SK-MEL-5 (cell line): ENCODE results near the gene EPHA2. TPM values are rescaled to one million over a fixed set of nuclear protein-coding genes. Genes with fewer than 3 reads are reported as not detected.

ENCODE experiments used
- DNase-seq: peaks from one replicate; pipeline ENCODE4 v3.0.0-alpha.2; 2016; ENCODE audit warnings: low read depth, low spot score
- in situ Hi-C: cut with HindIII; loops from 2 replicates; pipeline ENCODE4 v1.10.0; 2016; ENCODE audit warnings: low sequenced_read_pairs, high pct_unique_total_duplicates, low pct_unique_long_range_greater_than_20kb
- total RNA-seq: library from RNA; depleted of rRNA; stranded (reverse); fragments of >200 nt; shearing (Covaris generic); gene quantifications from 2 replicates; pipeline ENCODE4 v1.2.3, GENCODE V29; 2014

Gene EPHA2
- total RNA-seq, 1 experiment from 2014 or later, result 2.5 TPM

GRCh38 chr1:16156848-16157495, 1.1 kb upstream of the EPHA2 start:
- DNase-seq, result no peak
- in situ Hi-C loops, result no loop called here

DNA sequence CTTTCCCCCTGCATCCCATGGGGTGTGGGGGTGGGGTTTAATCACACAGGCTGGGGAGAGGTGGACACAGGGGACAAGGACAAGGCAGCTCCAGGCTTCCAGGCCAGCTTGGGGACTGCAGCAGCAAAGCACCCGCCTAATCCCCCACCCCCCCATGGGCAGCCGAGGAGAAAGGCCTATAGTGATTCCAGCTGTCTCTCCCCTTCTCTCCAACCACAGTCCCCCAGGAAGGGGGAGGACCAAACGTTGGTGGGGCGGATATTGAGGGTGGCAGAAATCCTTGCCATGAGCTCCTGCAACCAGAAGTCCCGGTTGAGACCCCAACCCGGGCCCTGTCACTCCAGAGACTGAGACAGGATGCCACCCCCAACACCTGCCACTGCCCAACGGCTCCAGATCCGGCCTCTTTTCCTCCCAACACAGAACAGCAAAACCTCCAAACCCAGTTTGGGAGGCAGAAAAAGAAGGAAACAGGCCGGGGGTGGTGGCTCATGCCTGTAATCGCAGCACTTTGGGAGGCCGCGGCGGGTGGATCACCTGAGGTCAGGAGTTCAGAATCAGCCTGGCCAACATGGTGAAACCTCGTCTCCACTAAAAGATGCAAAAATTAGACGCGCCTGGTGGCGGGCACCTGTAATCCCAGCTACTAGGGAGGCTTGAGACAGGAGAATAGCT, 1.7 kb downstream of the EPHA2 start:
- in situ Hi-C loops, result no loop called here
- DNase-seq, result no peak

DNA sequence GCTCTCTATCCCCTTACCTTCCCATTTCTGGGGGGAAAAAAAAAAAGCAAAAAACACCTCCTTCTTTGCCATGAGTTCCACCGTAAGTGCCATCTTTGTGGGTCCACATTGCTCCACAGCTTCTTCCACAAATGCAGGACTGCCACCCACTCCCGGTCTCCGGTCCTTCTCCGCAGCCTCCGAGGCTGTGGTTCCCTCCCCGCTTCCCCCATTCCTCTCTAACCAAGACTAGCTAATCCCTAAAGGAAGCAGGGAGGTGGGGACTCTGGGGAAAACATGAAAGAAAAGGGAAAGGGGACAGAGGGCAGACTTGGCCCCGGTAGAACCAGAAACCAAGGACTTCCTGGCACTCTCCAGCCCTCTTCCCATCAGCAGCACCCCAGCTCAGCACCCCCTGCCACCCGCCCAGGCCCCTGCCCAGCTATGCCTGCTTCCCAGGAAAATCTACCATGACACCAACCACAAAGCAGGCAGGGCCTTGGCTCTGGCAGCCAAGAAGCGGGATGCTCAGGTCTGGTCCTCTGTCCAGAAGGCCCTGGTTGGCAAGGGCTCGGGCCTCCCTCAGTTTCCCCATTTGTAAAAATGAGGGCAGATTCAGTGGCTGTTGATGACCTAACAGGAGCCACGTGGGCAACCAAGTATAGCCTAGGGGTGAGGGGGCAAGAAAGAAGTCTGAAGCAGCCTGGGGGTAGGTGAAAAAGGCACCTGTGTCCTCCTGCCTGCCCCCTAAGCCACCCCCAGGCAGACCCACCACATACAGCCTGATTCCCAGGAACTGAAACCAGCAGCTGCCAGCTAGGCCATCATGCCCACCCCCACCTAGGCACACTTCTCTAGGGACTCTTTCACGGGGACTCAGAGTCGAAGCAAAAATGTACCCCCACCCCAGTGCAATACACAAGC, 2.5 kb downstream of the EPHA2 start:
- in situ Hi-C loops, result no loop called here
- DNase-seq, result no peak

- in situ Hi-C loops, result no loop called here
- DNase-seq, result no peak
Observed at GRCh38 chr1:16152481-16153087, 3.3 kb downstream of the EPHA2 start.

DNA sequence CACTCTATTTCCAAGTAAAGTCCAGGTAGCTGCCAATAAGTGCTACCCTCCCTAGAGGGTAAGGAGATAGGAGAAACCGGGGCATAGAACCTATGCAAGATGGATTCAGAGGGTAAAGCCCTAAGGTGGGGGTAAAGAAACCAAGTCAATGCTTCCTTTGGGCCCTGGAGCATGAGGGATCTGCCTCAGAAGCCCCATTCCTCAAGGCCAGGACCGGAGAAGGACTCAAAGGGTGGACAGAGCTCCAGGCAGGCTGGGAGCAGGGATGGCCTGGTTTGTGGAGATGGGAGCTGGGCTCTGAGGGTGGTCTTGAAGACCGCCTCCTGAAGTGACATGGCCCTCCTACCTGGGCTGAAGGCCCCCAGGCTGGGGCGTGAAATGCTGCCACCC, 3.9 kb downstream of the EPHA2 start:
- DNase-seq, result no peak
- in situ Hi-C loops, result no loop called here

DNA sequence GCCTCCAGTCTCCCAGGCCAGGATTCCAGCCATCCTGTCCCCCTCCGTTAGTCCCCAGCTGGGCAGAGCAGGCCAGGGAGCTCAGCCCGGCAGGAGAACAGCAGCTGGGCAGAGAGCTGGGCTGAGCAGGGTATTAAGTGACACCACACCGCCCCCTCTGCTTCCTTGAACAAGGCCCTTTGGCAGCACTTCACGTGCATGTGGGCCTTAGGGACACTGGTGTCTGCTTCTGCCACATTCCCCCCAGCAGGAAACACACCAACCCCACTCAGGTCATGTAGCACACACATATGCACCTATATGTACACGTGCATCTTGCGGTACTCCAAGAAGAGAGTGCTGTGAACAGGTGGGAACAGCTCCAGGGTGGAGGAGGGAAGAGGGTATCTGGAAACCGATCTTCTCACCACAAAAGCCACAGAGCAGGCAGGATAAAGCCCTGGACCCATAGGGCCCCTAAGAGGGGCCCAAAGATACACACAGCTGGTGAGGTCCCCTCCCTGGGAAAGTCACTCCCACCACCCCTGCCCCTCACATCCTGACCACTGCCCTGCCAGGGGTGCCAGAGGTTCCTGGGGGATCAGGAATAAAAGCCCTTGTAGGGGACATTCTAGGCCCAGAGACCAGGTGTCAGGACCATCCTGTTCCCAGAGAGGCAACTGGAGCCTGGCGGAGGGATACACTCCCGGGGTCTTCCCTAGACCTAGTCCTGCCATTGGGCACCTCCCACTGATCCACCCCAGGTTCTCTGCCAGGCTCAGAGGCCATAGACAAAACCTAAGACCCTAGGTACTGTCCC, 4.5 kb downstream of the EPHA2 start:
- in situ Hi-C loops, result no loop called here
- no peak for DNase-seq

DNA sequence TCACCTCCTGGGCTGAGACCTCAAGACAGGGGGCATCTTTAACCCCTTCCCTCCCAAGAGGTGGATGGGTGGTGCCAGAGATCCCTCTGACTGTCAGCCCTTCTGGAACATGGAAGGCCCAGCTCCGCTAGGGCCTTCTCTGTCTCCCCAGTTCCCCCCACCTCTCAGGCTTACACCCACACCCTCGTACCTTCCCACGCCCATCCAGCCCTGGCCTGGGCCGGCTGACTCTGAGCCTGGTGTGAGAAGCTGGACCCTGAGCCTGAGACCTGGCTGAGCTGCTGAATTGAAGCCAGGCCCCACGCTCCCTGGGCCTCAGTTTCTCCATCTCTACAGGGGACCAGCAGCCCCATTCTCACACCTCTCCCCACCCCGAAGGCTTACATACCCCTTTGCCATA, 5.4 kb downstream of the EPHA2 start:
- in situ Hi-C loops, result no loop called here
- no peak for DNase-seq

- in situ Hi-C loops, result no loop called here
- DNase-seq, result no peak
Observed at GRCh38 chr1:16149702-16150488, 6.0 kb downstream of the EPHA2 start.

DNA sequence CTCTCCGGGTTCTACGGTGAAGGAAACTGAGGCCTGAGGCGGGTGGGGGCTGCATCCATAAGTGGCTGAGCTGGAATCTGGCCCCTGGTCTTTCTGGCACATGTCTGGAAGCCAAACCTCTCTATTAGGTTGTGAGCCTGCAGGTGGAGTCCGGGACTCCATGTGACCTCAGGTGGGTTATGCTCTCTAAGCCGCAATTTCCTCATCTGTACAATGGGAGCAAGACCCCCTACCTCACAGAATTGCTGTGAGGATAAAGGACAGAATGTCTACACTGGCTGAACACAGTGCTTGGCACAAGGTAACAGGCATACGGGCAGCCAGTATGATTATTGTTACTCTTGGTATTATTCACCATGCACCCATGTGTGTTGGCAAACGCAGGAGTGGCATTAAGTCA, 6.7 kb downstream of the EPHA2 start:
- DNase-seq, result no peak
- in situ Hi-C loops, result no loop called here

DNA sequence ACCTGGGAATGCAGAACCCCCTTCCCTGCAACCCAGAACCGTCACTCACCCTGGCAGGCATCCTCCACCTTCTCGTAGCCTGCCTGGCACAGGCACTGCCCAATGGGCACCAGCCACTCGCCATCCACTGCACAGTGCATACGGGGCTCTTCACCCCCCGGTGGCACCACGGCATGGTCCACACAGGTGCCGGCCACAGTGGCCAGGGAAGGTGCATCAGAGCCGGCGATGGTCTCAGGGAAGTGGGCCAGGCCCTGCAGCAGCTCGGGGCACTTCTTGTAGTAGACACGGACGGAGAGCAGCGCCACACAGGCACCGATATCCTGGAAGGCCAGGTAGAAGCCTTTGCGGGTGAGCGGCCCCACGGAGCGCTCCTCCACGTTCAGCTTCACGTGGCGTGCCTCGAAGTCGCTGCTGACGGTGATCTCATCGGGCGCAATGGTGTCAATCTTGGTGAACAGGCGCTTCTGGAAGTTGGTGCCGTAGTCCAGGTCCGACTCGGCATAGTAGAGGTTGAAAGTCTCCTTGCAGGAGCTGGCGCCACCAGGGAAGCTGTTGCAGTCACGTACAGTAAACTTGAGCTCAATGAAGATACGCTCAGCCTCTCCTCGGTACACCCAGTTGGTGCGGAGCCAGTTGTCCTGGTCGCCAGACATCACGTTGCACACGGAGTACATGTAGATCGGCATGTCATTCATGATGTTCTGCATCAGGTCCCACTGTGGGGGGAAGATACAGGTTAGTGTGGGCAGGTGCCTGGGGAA, 7.4 kb downstream of the EPHA2 start:
- DNase-seq, result no peak
- in situ Hi-C loops, result no loop called here

GRCh38 chr1:16147156-16147926, 8.5 kb downstream of the EPHA2 start:
- in situ Hi-C loops, result no loop called here
- DNase-seq, result no peak

DNA sequence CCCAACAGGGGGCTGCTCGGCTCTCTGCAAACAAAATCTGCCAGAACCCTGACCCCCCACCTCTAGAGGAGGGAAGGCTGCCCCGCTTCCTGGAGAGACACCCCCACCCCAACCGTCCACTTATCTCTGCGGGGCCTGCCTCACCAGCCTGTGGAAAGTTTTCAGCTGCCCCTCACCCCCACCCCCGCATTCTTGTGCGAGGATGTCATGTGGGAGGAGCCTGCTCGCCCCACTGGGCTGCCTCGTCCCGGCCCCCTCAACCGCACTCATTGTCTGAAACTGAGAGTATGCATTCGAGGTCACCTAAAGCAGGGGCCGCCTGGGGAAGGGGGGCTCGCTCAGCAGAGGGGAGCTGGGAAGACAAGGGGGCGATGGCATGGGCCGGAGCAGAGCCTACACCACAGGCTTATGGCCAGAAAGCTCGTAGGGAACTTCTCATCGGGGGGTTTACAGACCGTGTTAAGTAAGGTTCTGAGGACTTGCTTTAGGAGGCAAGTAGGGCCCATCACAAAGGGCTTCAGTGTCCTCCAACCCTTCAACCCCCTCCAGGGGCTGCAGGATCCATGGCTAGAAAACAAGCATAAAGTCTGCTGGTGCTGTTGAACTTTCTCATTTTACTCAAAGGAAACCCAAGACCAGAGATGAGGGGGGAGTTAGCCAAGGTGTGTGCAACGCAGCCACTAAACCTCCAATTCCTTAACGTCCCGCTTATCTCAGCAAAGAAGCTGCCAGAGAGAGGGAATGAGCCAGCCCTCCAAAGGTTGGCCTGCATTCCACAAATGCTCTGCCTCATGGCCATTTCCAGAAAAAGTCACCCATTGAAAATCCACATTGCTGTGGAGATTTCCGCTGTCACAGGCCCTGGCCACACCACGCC, 9.4 kb downstream of the EPHA2 start:
- in situ Hi-C loops, result no loop called here
- DNase-seq, result no peak

GRCh38 chr1:16145662-16146278, 10.1 kb downstream of the EPHA2 start:
- in situ Hi-C loops, result no loop called here
- no peak for DNase-seq

DNA sequence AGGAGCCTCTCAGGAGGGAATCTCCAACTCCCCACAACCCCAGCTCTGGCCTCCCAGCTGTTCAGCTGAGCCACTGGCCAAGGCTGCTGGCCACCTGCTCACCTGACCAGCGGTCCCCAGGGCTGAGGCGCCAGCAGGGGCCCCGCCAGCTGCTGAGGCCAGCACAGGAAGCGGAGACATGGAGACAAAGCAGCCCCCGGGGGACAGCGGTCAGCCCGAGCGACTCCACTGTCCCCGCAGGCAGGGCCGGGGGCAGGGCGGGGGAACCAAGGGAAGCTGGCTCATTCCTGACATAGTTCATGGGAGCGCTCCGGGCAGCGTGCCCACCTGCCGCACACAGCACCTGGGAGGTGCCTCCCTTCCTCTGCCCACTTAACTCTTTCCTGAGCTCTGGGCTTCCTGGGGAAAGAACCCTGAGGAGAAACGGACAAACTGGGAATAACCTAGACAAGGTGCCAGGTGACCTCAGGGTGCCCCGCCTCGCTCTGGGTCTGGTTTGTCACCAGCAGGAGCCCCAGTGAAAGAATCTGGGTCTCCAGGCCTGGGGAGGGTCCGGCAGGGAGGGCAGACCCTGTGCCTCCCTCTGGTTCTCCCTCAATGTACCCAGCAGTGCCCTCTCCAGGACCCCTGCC, 10.7 kb downstream of the EPHA2 start:
- in situ Hi-C loops, result no loop called here

More for the DNA sequence above, 10.7 kb downstream of the EPHA2 start:
- no peak for DNase-seq
